ENCODE results near the gene RDX.

- TF ChIP-seq CTCF (conservative IDR thresholded peaks at IDR 0.05 in 1 of 2, IDR thresholded peaks at IDR 0.05 in 1 of 2; ENCODE audit: low read depth in 1 of 2, low read length in 2 of 2) (no peak), EZH2 (IDR thresholded peaks at IDR 0.05; ENCODE audit: low read length, missing control alignments) (no peak)
Measured at GRCh38 chr11:110172468-110173065, 123.8 kb downstream of the RDX start.

Measured in fibroblast of lung (primary cell).